ENCODE data around the gene ATN1.

ATN1 gene

DNA sequence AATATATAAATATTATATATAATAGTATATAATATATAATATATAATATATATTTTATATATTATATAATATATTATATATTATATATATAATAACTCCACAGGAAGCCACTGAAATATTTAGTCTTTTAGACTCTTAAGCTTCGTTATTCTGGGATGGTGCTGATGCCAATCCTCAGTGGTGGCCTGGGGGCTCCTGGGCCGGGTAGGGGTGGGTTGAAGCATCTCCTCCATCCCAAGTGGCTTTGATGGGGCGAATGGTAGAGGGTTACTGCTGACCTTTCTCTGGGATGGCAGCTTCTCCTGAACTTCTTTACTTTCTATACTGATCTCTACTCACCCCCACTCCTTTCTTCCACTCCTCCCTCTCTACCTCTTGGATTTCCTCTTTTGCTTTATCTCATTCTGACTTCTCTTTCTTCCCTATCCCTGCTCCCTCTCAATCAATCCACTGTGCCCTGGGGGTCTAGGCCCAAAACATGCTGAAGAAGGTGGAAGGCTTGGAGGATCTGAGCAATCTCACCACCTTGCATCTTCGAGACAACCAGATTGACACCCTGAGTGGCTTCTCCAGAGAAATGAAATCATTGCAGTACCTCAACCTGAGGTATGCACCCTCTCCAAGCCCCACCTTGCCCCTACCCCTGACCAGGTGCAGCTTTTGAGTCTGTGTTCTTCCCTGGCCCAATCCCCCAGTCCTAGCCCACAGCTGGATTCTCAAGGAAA lies 18.2 kb upstream of the ATN1 start:
- in situ Hi-C loops (cut with HindIII; ENCODE audit: low pct_unique_long_range_greater_than_20kb, low sequenced_read_pairs): no loop called here
- DNase-seq (ENCODE audit: low read depth in 1 of 2, low spot score in 1 of 2): no peak
- no peak for TF ChIP-seq JUND (IDR thresholded peaks at IDR 0.05; ENCODE audit: low read depth)

DNA sequence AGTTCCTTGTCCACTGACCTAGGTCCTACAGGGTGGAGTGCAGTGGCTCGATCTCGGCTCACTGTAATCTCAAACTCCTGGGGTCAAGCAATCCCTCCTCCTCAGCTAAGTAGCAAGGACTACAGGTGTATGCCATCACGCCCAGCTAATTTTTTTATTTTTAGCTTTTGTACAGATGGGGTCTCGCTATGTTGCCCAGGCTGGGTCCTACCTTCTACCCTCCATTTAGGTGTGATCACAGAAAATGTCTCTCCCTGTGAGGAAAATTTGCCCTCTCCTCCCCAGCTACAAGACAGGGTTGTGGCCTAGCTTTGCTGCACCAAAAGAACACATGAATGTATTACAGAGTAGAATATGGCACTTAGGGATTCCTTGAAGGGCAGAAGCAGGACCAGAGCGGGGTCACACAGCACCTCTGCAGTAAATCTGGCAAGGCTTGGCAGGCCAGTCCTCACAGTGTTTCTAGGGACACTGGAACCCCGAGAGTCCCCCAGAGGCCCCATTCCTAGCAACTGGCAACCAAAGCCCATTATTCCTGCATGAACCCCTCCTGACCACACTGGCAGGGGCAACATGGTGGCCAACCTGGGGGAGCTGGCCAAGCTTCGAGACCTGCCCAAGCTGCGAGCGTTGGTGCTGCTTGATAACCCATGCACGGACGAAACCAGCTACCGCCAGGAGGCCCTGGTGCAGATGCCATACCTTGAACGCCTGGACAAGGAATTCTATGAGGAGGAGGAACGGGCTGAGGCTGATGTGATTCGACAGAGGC lies 15.4 kb upstream of the ATN1 start:
- in situ Hi-C loops (cut with HindIII; ENCODE audit: low pct_unique_long_range_greater_than_20kb, low sequenced_read_pairs): no loop called here
- DNase-seq (ENCODE audit: low read depth in 1 of 2, low spot score in 1 of 2): no peak
- no peak for TF ChIP-seq JUND (IDR thresholded peaks at IDR 0.05; ENCODE audit: low read depth)

DNA sequence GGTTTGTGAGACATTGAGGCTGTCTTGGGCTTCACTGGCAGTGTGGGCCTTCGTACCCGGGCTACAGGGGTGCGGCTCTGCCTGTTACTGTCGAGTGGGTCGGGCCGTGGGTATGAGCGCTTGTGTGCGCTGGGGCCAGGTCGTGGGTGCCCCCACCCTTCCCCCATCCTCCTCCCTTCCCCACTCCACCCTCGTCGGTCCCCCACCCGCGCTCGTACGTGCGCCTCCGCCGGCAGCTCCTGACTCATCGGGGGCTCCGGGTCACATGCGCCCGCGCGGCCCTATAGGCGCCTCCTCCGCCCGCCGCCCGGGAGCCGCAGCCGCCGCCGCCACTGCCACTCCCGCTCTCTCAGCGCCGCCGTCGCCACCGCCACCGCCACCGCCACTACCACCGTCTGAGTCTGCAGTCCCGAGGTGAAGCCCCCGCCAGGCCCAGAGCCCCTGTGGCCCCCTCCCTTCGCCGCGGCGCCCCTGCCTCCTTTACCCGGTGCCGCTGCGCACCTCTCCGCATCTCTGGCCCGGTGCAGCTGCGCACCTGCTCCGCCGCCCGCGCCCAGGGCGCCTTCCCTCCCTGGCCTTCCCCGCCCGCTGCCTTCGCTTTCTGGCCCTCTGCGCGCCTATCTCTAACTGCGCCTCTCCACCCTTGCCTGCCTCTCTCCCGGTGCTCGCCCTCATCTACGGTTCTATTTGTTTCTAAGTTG lies 13.4 kb upstream of the ATN1 start, which contains the start of gene ENO2:
ENO2 (plus strand) TSS at position 335 of the 701 bp plus-strand sequence. CDS start 1,253 bp downstream, outside the sequence.
- TF ChIP-seq JUND (IDR thresholded peaks at IDR 0.05; ENCODE audit: low read depth): no peak
- DNase-seq (ENCODE audit: low read depth in 1 of 2, low spot score in 1 of 2): no peak
- in situ Hi-C loops (cut with HindIII; ENCODE audit: low pct_unique_long_range_greater_than_20kb, low sequenced_read_pairs): no loop called here

DNA sequence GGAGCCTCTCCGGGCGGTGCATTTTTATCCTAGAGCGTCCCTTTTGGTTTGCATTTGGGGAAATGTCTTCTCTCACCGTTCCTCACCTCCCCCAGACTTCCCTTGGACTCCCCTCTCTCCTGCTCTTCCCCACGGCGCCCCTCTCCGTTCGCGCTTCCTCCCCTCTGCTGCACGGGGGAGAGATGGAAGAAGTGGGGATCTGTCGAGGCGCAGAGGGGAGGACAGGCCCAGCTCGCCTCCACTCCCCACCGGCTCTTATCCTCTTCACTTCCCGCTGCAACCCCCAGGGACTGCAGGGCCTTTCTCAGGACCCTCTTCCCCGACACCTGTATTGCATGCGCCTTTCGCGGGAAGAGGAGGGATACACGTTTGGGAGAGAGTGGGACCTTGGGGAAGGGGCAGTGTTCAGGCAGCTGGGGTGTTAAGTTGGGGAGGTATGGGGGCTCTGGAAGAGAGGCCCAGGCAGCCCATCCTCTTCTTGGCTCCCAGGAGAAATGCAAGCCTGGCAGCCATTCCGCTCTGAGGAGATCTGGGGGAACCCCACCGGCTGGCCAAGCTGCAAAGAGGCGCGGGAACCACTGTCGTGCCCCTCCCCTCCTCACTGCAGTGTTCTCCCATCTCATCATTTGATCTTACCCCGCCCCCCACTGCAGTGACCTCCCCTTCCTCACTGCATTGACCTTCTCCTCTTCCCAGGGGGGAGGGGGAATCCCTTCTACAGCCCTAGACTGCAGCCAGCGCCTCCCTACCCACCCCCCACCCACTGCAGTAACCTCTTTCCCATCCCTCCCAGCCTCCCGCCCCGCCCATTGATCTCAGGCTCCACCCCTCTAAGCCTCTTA lies 12.6 kb upstream of the ATN1 start:
- TF ChIP-seq JUND (IDR thresholded peaks at IDR 0.05; ENCODE audit: low read depth): no peak
- in situ Hi-C loops (cut with HindIII; ENCODE audit: low pct_unique_long_range_greater_than_20kb, low sequenced_read_pairs): no loop called here
- no peak for DNase-seq (ENCODE audit: low read depth in 1 of 2, low spot score in 1 of 2)

DNA sequence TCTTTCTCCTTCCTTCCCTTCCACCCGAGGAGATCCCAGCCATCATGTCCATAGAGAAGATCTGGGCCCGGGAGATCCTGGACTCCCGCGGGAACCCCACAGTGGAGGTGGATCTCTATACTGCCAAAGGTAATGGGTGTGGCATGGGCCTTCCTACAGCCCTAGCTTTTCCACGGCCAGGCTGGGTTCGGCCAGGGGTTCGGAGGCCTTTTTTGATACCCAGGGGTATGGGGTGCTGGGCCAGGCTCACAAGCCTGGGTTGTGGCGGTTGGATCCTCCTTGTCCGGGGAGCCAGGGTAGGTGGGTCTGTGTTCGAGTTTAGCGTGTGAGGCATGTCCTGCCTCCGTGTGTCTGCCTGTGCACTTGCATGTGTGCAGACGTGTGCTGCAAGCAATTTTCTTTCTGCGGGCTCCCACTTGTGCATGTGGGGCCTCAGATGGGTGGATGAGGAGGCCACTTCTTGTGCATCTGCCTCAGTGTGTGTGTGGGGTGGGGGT lies 11.9 kb upstream of the ATN1 start:
- in situ Hi-C loops (cut with HindIII; ENCODE audit: low pct_unique_long_range_greater_than_20kb, low sequenced_read_pairs): no loop called here
- DNase-seq (ENCODE audit: low read depth in 1 of 2, low spot score in 1 of 2): no peak

DNA sequence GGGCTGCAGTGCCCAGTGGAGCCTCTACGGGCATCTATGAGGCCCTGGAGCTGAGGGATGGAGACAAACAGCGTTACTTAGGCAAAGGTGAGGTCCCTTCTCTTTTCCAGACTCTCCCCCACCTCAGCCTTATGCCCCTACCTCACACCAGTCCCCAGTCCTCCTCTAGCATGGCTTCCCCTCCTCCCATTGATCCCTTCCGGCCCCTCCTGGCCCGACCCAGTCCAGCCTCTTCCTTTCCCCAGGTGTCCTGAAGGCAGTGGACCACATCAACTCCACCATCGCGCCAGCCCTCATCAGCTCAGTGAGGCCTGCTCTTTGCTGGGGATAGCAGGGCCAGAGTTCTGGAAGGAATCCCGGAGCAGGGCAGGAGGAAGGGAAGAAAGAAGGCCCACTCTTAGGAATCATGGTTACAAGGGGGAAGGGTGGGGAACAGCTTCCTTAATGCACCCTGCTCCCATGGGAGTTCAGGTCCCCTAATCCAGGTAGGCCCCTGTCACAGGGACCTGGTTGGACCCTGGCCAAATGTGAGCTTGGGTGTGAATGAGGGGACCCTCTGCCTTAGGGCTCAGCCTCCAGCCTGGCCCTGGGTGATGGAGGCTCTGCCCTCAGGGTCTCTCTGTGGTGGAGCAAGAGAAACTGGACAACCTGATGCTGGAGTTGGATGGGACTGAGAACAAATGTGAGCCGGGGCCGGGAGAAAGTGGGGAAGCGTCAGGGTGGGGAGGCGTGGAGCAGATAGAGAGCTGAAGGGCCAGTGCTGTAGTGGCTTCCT lies 11.1 kb upstream of the ATN1 start:
- TF ChIP-seq JUND (IDR thresholded peaks at IDR 0.05; ENCODE audit: low read depth): no peak
- in situ Hi-C loops (cut with HindIII; ENCODE audit: low pct_unique_long_range_greater_than_20kb, low sequenced_read_pairs): no loop called here
- no peak for DNase-seq (ENCODE audit: low read depth in 1 of 2, low spot score in 1 of 2)

More for the DNA sequence above, 11.9 kb upstream of the ATN1 start:
- TF ChIP-seq JUND (IDR thresholded peaks at IDR 0.05; ENCODE audit: low read depth): no peak

DNA sequence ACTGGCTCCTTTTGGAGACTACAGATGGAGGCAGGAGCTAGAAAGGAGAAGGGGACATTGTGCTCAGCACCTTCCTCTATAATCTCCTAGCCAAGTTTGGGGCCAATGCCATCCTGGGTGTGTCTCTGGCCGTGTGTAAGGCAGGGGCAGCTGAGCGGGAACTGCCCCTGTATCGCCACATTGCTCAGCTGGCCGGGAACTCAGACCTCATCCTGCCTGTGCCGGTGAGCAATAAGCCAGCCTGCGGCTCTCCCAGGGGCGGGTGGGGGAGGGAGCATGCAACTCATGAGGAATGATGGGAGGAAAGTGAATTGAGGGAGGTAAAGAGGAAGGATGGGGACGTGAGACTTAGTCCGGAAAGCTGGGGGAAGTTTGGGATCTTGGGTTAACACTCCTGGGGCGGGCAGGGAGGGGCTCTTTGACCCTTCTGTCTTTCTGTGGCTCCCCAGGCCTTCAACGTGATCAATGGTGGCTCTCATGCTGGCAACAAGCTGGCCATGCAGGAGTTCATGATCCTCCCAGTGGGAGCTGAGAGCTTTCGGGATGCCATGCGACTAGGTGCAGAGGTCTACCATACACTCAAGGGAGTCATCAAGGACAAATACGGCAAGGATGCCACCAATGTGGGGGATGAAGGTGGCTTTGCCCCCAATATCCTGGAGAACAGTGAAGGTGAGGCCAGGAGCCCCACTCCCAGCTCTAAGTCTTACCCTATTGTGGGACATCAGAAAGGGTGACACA lies 10.1 kb upstream of the ATN1 start:
- TF ChIP-seq JUND (IDR thresholded peaks at IDR 0.05; ENCODE audit: low read depth): no peak
- no peak for DNase-seq (ENCODE audit: low read depth in 1 of 2, low spot score in 1 of 2)
- in situ Hi-C loops (cut with HindIII; ENCODE audit: low pct_unique_long_range_greater_than_20kb, low sequenced_read_pairs): no loop called here

DNA sequence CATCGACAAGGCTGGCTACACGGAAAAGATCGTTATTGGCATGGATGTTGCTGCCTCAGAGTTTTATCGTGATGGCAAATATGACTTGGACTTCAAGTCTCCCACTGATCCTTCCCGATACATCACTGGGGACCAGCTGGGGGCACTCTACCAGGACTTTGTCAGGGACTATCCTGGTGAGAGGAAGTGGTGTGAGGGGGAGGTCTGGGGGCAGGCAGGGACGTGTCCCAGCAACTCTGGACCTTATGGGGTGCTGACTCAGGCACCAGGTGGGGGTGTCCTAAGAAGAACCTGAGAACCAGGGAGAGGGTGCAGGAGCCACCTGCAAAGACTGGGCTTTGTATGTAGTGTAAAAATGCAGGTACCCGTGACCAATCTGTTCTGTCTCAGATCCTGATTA lies 8.2 kb upstream of the ATN1 start:
- no peak for DNase-seq (ENCODE audit: low read depth in 1 of 2, low spot score in 1 of 2)
- in situ Hi-C loops (cut with HindIII; ENCODE audit: low pct_unique_long_range_greater_than_20kb, low sequenced_read_pairs): no loop called here
- no peak for TF ChIP-seq JUND (IDR thresholded peaks at IDR 0.05; ENCODE audit: low read depth)

DNA sequence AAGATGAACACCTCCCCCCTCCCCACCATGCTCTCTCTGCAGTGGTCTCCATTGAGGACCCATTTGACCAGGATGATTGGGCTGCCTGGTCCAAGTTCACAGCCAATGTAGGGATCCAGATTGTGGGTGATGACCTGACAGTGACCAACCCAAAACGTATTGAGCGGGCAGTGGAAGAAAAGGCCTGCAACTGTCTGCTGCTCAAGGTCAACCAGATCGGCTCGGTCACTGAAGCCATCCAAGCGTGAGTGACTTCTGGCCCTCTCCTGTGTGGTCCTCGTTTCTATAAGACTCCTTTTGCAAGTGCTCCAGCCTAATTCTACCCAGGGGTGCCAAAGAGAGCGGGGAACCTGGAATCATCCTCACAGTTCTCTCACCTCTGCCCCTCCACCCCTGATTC lies 6.2 kb upstream of the ATN1 start:
- in situ Hi-C loops (cut with HindIII; ENCODE audit: low pct_unique_long_range_greater_than_20kb, low sequenced_read_pairs): no loop called here
- TF ChIP-seq JUND (IDR thresholded peaks at IDR 0.05; ENCODE audit: low read depth): no peak
- no peak for DNase-seq (ENCODE audit: low read depth in 1 of 2, low spot score in 1 of 2)

DNA sequence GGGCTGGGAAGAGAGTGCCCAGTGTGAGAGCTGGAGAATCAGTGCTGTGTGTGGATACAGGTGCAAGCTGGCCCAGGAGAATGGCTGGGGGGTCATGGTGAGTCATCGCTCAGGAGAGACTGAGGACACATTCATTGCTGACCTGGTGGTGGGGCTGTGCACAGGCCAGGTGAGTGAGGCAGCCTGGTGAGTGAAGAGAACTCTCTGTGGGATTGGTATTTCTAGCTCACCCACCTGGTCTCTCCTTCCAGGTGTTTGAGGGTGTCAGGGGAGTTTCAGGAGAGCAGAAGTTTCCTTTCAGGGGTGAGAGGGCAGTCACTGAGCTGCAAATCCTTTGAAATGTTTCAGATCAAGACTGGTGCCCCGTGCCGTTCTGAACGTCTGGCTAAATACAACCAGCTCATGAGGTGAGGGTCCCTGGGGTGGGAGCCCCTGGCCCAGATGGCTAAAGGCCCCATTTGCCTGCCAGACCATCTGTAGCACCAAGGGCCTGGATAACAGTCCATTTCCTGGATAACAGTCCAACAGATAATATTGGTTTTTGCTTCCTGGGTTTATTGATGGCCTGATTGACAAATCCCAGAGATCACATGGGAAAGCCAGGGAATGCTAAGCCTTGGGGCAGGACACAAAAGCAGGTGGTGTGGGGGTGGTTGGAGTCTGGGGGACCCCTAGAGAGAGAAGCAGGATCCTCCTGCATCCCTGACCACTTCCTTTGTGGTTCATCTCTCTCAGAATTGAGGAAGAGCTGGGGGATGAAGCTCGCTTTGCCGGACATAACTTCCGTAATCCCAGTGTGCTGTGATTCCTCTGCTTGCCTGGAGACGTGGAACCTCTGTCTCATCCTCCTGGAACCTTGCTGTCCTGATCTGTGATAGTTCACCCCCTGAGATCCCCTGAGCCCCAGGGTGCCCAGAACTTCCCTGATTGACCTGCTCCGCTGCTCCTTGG lies 5.5 kb upstream of the ATN1 start:
- in situ Hi-C loops (cut with HindIII; ENCODE audit: low pct_unique_long_range_greater_than_20kb, low sequenced_read_pairs): no loop called here
- TF ChIP-seq JUND (IDR thresholded peaks at IDR 0.05; ENCODE audit: low read depth): no peak
- DNase-seq (ENCODE audit: low read depth in 1 of 2, low spot score in 1 of 2): no peak
